ENCODE measurements around the gene WWC2.

DNA sequence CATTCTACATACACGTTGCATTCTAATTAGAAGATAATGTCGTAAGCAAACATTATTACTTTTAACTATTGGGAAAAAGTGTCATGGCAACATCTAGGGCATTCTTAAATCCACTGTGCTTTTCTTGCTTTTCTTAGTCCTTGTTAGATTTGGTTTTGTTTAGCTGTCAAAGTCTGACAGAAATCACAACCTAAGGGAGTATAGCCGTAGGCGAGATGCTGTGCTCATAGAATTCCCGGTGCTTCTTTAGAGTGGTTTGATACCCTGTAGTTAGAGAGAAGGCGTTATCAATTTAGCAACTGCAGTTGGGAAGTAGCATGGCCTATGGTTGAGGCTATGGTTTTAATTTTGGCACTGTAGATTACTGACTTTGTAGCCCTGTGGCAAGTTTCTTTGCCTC, 45.7 kb downstream of the WWC2 start:
- TF ChIP-seq, protein P1, sequence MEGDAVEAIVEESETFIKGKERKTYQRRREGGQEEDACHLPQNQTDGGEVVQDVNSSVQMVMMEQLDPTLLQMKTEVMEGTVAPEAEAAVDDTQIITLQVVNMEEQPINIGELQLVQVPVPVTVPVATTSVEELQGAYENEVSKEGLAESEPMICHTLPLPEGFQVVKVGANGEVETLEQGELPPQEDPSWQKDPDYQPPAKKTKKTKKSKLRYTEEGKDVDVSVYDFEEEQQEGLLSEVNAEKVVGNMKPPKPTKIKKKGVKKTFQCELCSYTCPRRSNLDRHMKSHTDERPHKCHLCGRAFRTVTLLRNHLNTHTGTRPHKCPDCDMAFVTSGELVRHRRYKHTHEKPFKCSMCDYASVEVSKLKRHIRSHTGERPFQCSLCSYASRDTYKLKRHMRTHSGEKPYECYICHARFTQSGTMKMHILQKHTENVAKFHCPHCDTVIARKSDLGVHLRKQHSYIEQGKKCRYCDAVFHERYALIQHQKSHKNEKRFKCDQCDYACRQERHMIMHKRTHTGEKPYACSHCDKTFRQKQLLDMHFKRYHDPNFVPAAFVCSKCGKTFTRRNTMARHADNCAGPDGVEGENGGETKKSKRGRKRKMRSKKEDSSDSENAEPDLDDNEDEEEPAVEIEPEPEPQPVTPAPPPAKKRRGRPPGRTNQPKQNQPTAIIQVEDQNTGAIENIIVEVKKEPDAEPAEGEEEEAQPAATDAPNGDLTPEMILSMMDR (IDR thresholded peaks at IDR 0.05), result no peak
- TF ChIP-seq POLR2A (IDR thresholded peaks at IDR 0.05) (no peak), EP300 (IDR thresholded peaks at IDR 0.05; ENCODE audit: low read depth) (no peak)
